H1 (cell line): ENCODE data around the gene CRTC3.

ENCODE experiments used
- CTCF ChIP-seq, 3 experiments: IDR thresholded peaks; 1 replicate in 2 of 3; 2 replicates in 1 of 3; pipeline versions ENCODE4 v1.5.1 to v1.6.1; 2011; ENCODE audit warnings: low read length in 3 of 3, mild to moderate bottlenecking in 3 of 3, inconsistent platforms in 2 of 3, low read depth in 1 of 3, moderate library complexity in 1 of 3; ENCODE audit not compliant: insufficient read depth in 1 of 3; ENCODE audit errors: control extremely low read depth in 1 of 3
- GABPA ChIP-seq: IDR thresholded peaks from 2 replicates; pipeline ENCODE4 v1.6.1; 2011; ENCODE audit warnings: mild to moderate bottlenecking, low read length, moderate library complexity, borderline replicate concordance; ENCODE audit not compliant: insufficient read depth
- TF ChIP-seq, protein P1 (sequence below): IDR thresholded peaks from 2 replicates; pipeline ENCODE4 v1.6.1; 2012; ENCODE audit warnings: low read length, inconsistent platforms

- TF ChIP-seq CTCF (IDR thresholded peaks at IDR 0.05; ENCODE audit: control extremely low read depth in 1 of 3, insufficient read depth in 1 of 3, low read depth in 1 of 3, low read length in 3 of 3) (no peak), GABPA (no peak)
- TF ChIP-seq, protein P1, sequence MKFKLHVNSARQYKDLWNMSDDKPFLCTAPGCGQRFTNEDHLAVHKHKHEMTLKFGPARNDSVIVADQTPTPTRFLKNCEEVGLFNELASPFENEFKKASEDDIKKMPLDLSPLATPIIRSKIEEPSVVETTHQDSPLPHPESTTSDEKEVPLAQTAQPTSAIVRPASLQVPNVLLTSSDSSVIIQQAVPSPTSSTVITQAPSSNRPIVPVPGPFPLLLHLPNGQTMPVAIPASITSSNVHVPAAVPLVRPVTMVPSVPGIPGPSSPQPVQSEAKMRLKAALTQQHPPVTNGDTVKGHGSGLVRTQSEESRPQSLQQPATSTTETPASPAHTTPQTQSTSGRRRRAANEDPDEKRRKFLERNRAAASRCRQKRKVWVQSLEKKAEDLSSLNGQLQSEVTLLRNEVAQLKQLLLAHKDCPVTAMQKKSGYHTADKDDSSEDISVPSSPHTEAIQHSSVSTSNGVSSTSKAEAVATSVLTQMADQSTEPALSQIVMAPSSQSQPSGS, result no peak
Measured at GRCh38 chr15:90552929-90553211, 23.1 kb downstream of the CRTC3 start.
